K562 (cell line): ENCODE results near the gene CPED1. TPM values are rescaled to one million over a fixed set of nuclear protein-coding genes. Genes with fewer than 3 reads are reported as not detected.

Experiments
- ARID1B ChIP-seq: fragments of 450-650 bp; IDR thresholded peaks from 2 replicates; pipeline ENCODE4 v1.6.1; 2016; ENCODE audit warnings: antibody characterized with exemption, mild to moderate bottlenecking, inconsistent platforms
- BMI1 ChIP-seq: fragments of 150-350 bp; IDR thresholded peaks from 2 replicates; pipeline ENCODE4 v1.6.1; 2014; ENCODE audit warnings: low read length
- E2F6 ChIP-seq, 2 experiments: IDR thresholded peaks; 2 replicates each; pipeline ENCODE4 v1.6.1; 2011; ENCODE audit warnings: borderline replicate concordance in 1 of 2, control low read depth in 1 of 2, low read depth in 1 of 2, low read length in 1 of 2, mild to moderate bottlenecking in 1 of 2, mixed read lengths in 1 of 2, moderate library complexity in 1 of 2; ENCODE audit not compliant: insufficient read depth in 1 of 2, insufficient read length in 1 of 2, poor library complexity in 1 of 2, severe bottlenecking in 1 of 2; ENCODE audit errors: extremely low read depth in 1 of 2
- ESRRA ChIP-seq: fragments of 450-650 bp; IDR thresholded peaks from 2 replicates; pipeline ENCODE4 v1.6.1; 2014; ENCODE audit warnings: low read depth, mild to moderate bottlenecking, moderate library complexity, borderline replicate concordance
- EZH2 ChIP-seq: IDR thresholded peaks from 2 replicates; pipeline ENCODE4 v1.6.1; 2012; ENCODE audit warnings: low read depth, mild to moderate bottlenecking, inconsistent platforms, low read length, borderline replicate concordance
- HNRNPLL ChIP-seq: fragments of 200-400 bp; formaldehyde crosslinking; IDR thresholded peaks from 2 replicates; pipeline ENCODE4 v1.6.1; 2017; ENCODE audit warnings: low read length, low read depth, mild to moderate bottlenecking; ENCODE audit not compliant: poor library complexity, severe bottlenecking
- ILK ChIP-seq: fragments of 450-650 bp; IDR thresholded peaks from 2 replicates; pipeline ENCODE4 v1.6.1; 2016; ENCODE audit warnings: missing genetic modification characterization, low read depth, mild to moderate bottlenecking, missing compliant biosample characterization, moderate library complexity, borderline replicate concordance
- KAT8 ChIP-seq: fragments of 450-650 bp; IDR thresholded peaks from 2 replicates; pipeline ENCODE4 v1.6.1; 2016; ENCODE audit warnings: low read depth, mild to moderate bottlenecking
- KLF10 ChIP-seq: fragments of 250-450 bp; sonication (Bioruptor Pico); IDR thresholded peaks from 2 replicates; pipeline ENCODE4 v1.6.1; 2021; ENCODE audit warnings: matching md5 sums
- MCM5 ChIP-seq: fragments of 450-650 bp; IDR thresholded peaks from 2 replicates; pipeline ENCODE4 v1.6.1; 2016; ENCODE audit warnings: low read depth
- NR0B1 ChIP-seq: fragments of 450-650 bp; IDR thresholded peaks from one replicate; pipeline ENCODE4 v1.6.1; 2018; ENCODE audit warnings: mild to moderate bottlenecking, moderate library complexity; ENCODE audit not compliant: partially characterized antibody
- SMARCB1 ChIP-seq: IDR thresholded peaks from 2 replicates; pipeline ENCODE4 v1.6.1; 2011; ENCODE audit warnings: improper control_type of control experiment, low read depth; ENCODE audit not compliant: insufficient read length
- SMARCE1 ChIP-seq: fragments of 450-650 bp; IDR thresholded peaks from 2 replicates; pipeline ENCODE4 v1.7.1; 2016; ENCODE audit warnings: mild to moderate bottlenecking
- SNAPC5 ChIP-seq: fragments of 250-450 bp; sonication (Bioruptor Pico); IDR thresholded peaks from 2 replicates; pipeline ENCODE4 v1.8.0; 2021; ENCODE audit warnings: moderate library complexity, mild to moderate bottlenecking, inconsistent platforms
- SREBF1 ChIP-seq: fragments of 150-350 bp; IDR thresholded peaks from 2 replicates; pipeline ENCODE4 v1.6.1; 2014; ENCODE audit warnings: antibody characterized with exemption, low read depth, low read length, borderline replicate concordance
- TCF7 ChIP-seq: sonication (generic); IDR thresholded peaks from 2 replicates; pipeline ENCODE4 v1.6.1; 2016; ENCODE audit warnings: antibody characterized with exemption, borderline replicate concordance
- TCFL5 ChIP-seq: fragments of 250-450 bp; sonication (Bioruptor Pico); conservative IDR thresholded peaks from 2 replicates; pipeline ENCODE4 v1.6.1; 2021; ENCODE audit warnings: mild to moderate bottlenecking, moderate library complexity, matching md5 sums
- THRB ChIP-seq: fragments of 450-650 bp; formaldehyde crosslinking; conservative IDR thresholded peaks from 2 replicates; pipeline ENCODE4 v1.4.0; 2022; ENCODE audit warnings: mild to moderate bottlenecking, missing genetic modification characterization
- TRIM28 ChIP-seq: fragments of 450-650 bp; IDR thresholded peaks from 2 replicates; pipeline ENCODE4 v1.6.1; 2017
- TSC22D4 ChIP-seq: fragments of 450-650 bp; IDR thresholded peaks from 2 replicates; pipeline ENCODE4 v1.6.1; 2016; ENCODE audit warnings: missing genetic modification characterization, missing biosample characterization, control low read depth
- XRCC3 ChIP-seq: fragments of 450-650 bp; IDR thresholded peaks from 2 replicates; pipeline ENCODE4 v1.6.1; 2017; ENCODE audit warnings: mild to moderate bottlenecking, moderate library complexity
- ZBTB1 ChIP-seq: sonication (generic); formaldehyde crosslinking; IDR thresholded peaks from 2 replicates; pipeline ENCODE4 v1.8.1; 2023; ENCODE audit warnings: missing genetic modification reagents, low read depth, mild to moderate bottlenecking, borderline replicate concordance
- ZNF212 ChIP-seq: fragments of 450-650 bp; formaldehyde crosslinking; IDR thresholded peaks from 2 replicates; pipeline ENCODE4 v1.4.0; 2020; ENCODE audit warnings: mild to moderate bottlenecking
- ZNF384 ChIP-seq: IDR thresholded peaks from 2 replicates; pipeline ENCODE4 v1.6.1; 2012; ENCODE audit warnings: low read depth, low read length, improper control_type of control experiment
- ZNF644 ChIP-seq: fragments of 200-800 bp; sonication (Bioruptor generic); IDR thresholded peaks from 2 replicates; pipeline ENCODE4 v1.6.1; 2016; ENCODE audit warnings: low read depth, missing genetic modification characterization, missing compliant biosample characterization
- ZNF785 ChIP-seq: fragments of 250-450 bp; sonication (Bioruptor Pico); IDR thresholded peaks from 2 replicates; pipeline ENCODE4 v1.4.0; 2020; ENCODE audit warnings: mild to moderate bottlenecking
- polyA plus RNA-seq, 8 experiments: library from polyadenylated mRNA; depleted of rRNA in 4 of 8; stranded (reverse) in 5 of 8; unstranded in 3 of 8; fragments of >200 nt; fragmentation: Nextera tagmentation in 2 of 8; fragmentation: Illumina TruSeq in 1 of 8; extraction: Ambion mirVana in 2 of 8; extraction: Trizol in 1 of 8; gene quantifications; 2 replicates each; pipeline versions ENCODE4 v1.2.1 to v1.2.3, GENCODE V29; 2011 to 2014; ENCODE audit warnings: inconsistent platforms in 1 of 8, missing spikeins in 1 of 8
- total RNA-seq, 7 experiments: library from RNA; depleted of rRNA in 6 of 7; stranded (reverse); fragments of >200 nt in 6 of 7; fragmentation: Illumina TruSeq in 2 of 7; extraction: Trizol in 2 of 7; gene quantifications; 2 replicates each; pipeline versions ENCODE4 v1.2.1 to v1.2.3, GENCODE V29; 2011 to 2021; ENCODE audit warnings: low replicate concordance in 1 of 7

The CPED1 gene
- total and polyA plus RNA-seq, 9 of the 15 experiments (the other 6 are each of a cell fraction or from before 2014, with no cell fraction given) = 195 to 393 (median 290) TPM

GRCh38 chr7:121041516-121042148, 53.1 kb downstream of the CPED1 start (continued):
- TF ChIP-seq TCFL5 (CRISPR knock-in tag) (no peak), ARID1B (peak; percentile 90), E2F6 (IDR thresholded peaks at IDR 0.05; ENCODE audit: borderline replicate concordance in 1 of 2, extremely low read depth in 1 of 2, insufficient read depth in 1 of 2, insufficient read length in 1 of 2, low read depth in 1 of 2, low read length in 1 of 2, poor library complexity in 1 of 2, severe bottlenecking in 1 of 2) (no peak), BMI1 (no peak), MCM5 (no peak), TCF7 (no peak), KLF10 (CRISPR knock-in tag) (no peak), SREBF1 (no peak), ILK (tag) (no peak), SMARCB1 (no peak), XRCC3 (no peak), TRIM28 (no peak), SMARCE1 (peak; percentile 83), ZNF644 (tag) (no peak; the same call in 1 of the 2 replicates), NR0B1 (no peak), KAT8 (no peak), SNAPC5 (CRISPR knock-in tag) (no peak), ZNF212 (no peak), TSC22D4 (tag) (no peak), ESRRA (peak; percentile 53), HNRNPLL (no peak), ZBTB1 (CRISPR knock-in tag) (no peak), EZH2 (no peak), THRB (no peak), ZNF785 (no peak), ZNF384 (no peak)
